Rectal smooth muscle tissue (tissue), 1 donor: ENCODE measurements around the gene KHK.

ENCODE experiments used
- H3K27ac ChIP-seq: one replicate; pipeline ENCODE4 v1.7.0; 2013; ENCODE audit warnings: low read depth, low read length, inconsistent platforms
- H3K27me3 ChIP-seq: one replicate; pipeline ENCODE4 v1.7.0; 2013; ENCODE audit warnings: low read length; ENCODE audit not compliant: control insufficient read depth, insufficient read depth
- H3K36me3 ChIP-seq: one replicate; pipeline ENCODE4 v1.7.0; 2013; ENCODE audit warnings: low read length; ENCODE audit not compliant: control insufficient read depth, insufficient read depth
- H3K4me1 ChIP-seq: one replicate; pipeline ENCODE4 v1.7.0; 2013; ENCODE audit warnings: low read length; ENCODE audit not compliant: control insufficient read depth, insufficient read depth
- H3K4me3 ChIP-seq: one replicate; pipeline ENCODE4 v1.7.0; 2013; ENCODE audit warnings: low read length
- H3K9ac ChIP-seq: one replicate; pipeline ENCODE4 v1.7.0; 2013; ENCODE audit warnings: low read length

The KHK gene

GRCh38 chr2:27079233-27080139, 7.1 kb upstream of the KHK start:
- no peaks in the 10 kb centered on the region for H3K27me3 ChIP-seq
- peak overlapping the region; percentile 84 for H3K27ac ChIP-seq
- peaks cover 2% of the 10 kb centered on the region for H3K36me3 ChIP-seq
- peaks cover 46% of the 10 kb centered on the region for H3K4me1 ChIP-seq
- H3K9ac ChIP-seq: peak overlapping the region; percentile 57
- peak overlapping the region; percentile 82 for H3K4me3 ChIP-seq

GRCh38 chr2:27080140-27080469, 6.5 kb upstream of the KHK start:
- Histone ChIP-seq H3K4me1 (peaks cover 46% of the 10 kb centered on the region), H3K36me3 (peaks cover 2% of the 10 kb centered on the region), H3K27me3 (no peaks in the 10 kb centered on the region), H3K27ac (peak overlapping the region; percentile 84), H3K9ac (peak overlapping the region; percentile 33), H3K4me3 (peak overlapping the region; percentile 82)

- H3K27me3 ChIP-seq: no peaks in the 10 kb centered on the region
- peak overlapping the region; percentile 84 for H3K27ac ChIP-seq
- H3K4me3 ChIP-seq: peak overlapping the region; percentile 82
- H3K4me1 ChIP-seq: peaks cover 45% of the 10 kb centered on the region
- H3K36me3 ChIP-seq: peaks cover 2% of the 10 kb centered on the region
- no peak overlapping the region for H3K9ac ChIP-seq
These were observed 6.0 kb upstream of the KHK start for GRCh38 chr2:27080603-27080936.

GRCh38 chr2:27081984-27082772, 4.4 kb upstream of the KHK start:
- Histone ChIP-seq H3K4me3 (peak overlapping the region; percentile 82), H3K36me3 (peaks cover 2% of the 10 kb centered on the region), H3K9ac (no peak overlapping the region), H3K27me3 (no peaks in the 10 kb centered on the region), H3K4me1 (peaks cover 38% of the 10 kb centered on the region), H3K27ac (peak overlapping the region; percentile 84)

GRCh38 chr2:27082773-27083409, 3.7 kb upstream of the KHK start:
- no peak overlapping the region for H3K27ac ChIP-seq
- peaks cover 33% of the 10 kb centered on the region for H3K4me1 ChIP-seq

GRCh38 chr2:27083410-27084296, 2.9 kb upstream of the KHK start:
- H3K27me3 ChIP-seq: no peaks in the 10 kb centered on the region
- peak overlapping the region; percentile 13 for H3K27ac ChIP-seq
- H3K36me3 ChIP-seq: peaks cover 2% of the 10 kb centered on the region
- H3K4me3 ChIP-seq: no peak overlapping the region
- no peak overlapping the region for H3K9ac ChIP-seq
- H3K4me1 ChIP-seq: peaks cover 32% of the 10 kb centered on the region

More at GRCh38 chr2:27082773-27083409, 3.7 kb upstream of the KHK start:
- no peaks in the 10 kb centered on the region for H3K27me3 ChIP-seq
- no peak overlapping the region for H3K9ac ChIP-seq
- H3K36me3 ChIP-seq: peaks cover 2% of the 10 kb centered on the region
- no peak overlapping the region for H3K4me3 ChIP-seq

- peaks cover 32% of the 10 kb centered on the region for H3K4me1 ChIP-seq
- no peak overlapping the region for H3K9ac ChIP-seq
- no peaks in the 10 kb centered on the region for H3K27me3 ChIP-seq
- peak overlapping the region; percentile 90 for H3K27ac ChIP-seq
- peaks cover 2% of the 10 kb centered on the region for H3K36me3 ChIP-seq
- no peak overlapping the region for H3K4me3 ChIP-seq
These were observed 2.1 kb upstream of the KHK start for GRCh38 chr2:27084297-27085061.

GRCh38 chr2:27085062-27085672, 1.4 kb upstream of the KHK start:
- H3K9ac ChIP-seq: no peak overlapping the region
- H3K4me1 ChIP-seq: peaks cover 32% of the 10 kb centered on the region

GRCh38 chr2:27085673-27086089, 891 bp upstream of the KHK start:
- Histone ChIP-seq H3K27ac (peak overlapping the region; percentile 90), H3K27me3 (no peaks in the 10 kb centered on the region), H3K9ac (no peak overlapping the region), H3K4me1 (peaks cover 29% of the 10 kb centered on the region), H3K36me3 (no peaks in the 10 kb centered on the region), H3K4me3 (peak overlapping the region; percentile 60)

More at GRCh38 chr2:27085062-27085672, 1.4 kb upstream of the KHK start:
- peak overlapping the region; percentile 90 for H3K27ac ChIP-seq
- peaks cover 2% of the 10 kb centered on the region for H3K36me3 ChIP-seq
- no peaks in the 10 kb centered on the region for H3K27me3 ChIP-seq
- peak overlapping the region; percentile 60 for H3K4me3 ChIP-seq

- Histone ChIP-seq H3K27ac (peak overlapping the region; percentile 90), H3K36me3 (no peaks in the 10 kb centered on the region), H3K4me1 (peaks cover 27% of the 10 kb centered on the region), H3K4me3 (peak overlapping the region; percentile 79), H3K9ac (peak overlapping the region; percentile 38), H3K27me3 (no peaks in the 10 kb centered on the region)
These were observed 365 bp upstream of the KHK start for GRCh38 chr2:27086090-27086723.
